DND-41 (cell line): ENCODE measurements around the gene FAM78A.

Experiments used
- CTCF ChIP-seq: IDR thresholded peaks from 2 replicates; pipeline ENCODE4 v1.5.1; 2012; ENCODE audit warnings: borderline replicate concordance, low read length, moderate library complexity, mild to moderate bottlenecking; ENCODE audit not compliant: poor library complexity, severe bottlenecking; ENCODE audit errors: extremely low read depth
- EZH2 ChIP-seq: IDR thresholded peaks from 3 replicates; pipeline ENCODE4 v1.6.1; 2012; ENCODE audit warnings: borderline replicate concordance, low read depth, mild to moderate bottlenecking, moderate library complexity, low read length, inconsistent platforms; ENCODE audit not compliant: severe bottlenecking

GRCh38 chr9:131218370-131218769, 57.9 kb downstream of the FAM78A start:
- TF ChIP-seq CTCF (no peak), EZH2 (no peak)
